Measurements from ENCODE around the gene CHGA. TPM values are rescaled to one million over a fixed set of nuclear protein-coding genes. Genes with fewer than 3 reads are reported as not detected.

Gene CHGA
- total and polyA plus RNA-seq, 2 donors (not counting 1 experiment from before 2014, with no cell fraction given) = not detected

GRCh38 chr14:92954933-92955332 is 32.0 kb downstream of the CHGA start:
- Histone ChIP-seq H2AFZ (ENCODE audit: insufficient read depth, low read depth, low read length, poor library complexity, severe bottlenecking) (no peak overlapping the region), H3K27ac (ENCODE audit: low read length in 2 of 2) (no peak overlapping the region), H3K9me3 (ENCODE audit: control extremely low read depth in 1 of 3, control insufficient read depth in 2 of 3, insufficient read depth in 1 of 3, low read length in 2 of 3) (no peaks in the 10 kb centered on the region), H3K36me3 (replicated peaks in 1 of 2; ENCODE audit: control extremely low read depth in 1 of 2, control insufficient read depth in 1 of 2, extremely low read depth in 1 of 2, insufficient read depth in 2 of 2, low read length in 1 of 2) (peaks cover 0 to 24% of the 10 kb centered on the region in 2 experiments), H3K79me2 (ENCODE audit: control insufficient read depth, insufficient read depth, low read length) (no peaks in the 10 kb centered on the region), H3K27me3 (replicated peaks in 1 of 4; ENCODE audit: control extremely low read depth in 1 of 4, control insufficient read depth in 3 of 4, insufficient read depth in 4 of 4, low read length in 3 of 4) (no peaks in the 10 kb centered on the region), H3K4me2 (replicated peaks; ENCODE audit: low read depth, low read length, poor library complexity, severe bottlenecking) (no peak overlapping the region), H3K9ac (ENCODE audit: low read length) (no peak overlapping the region), H3K4me3 (ENCODE audit: control extremely low read depth in 1 of 5, extremely low read depth in 1 of 5, insufficient read depth in 1 of 5, low read depth in 2 of 5, low read length in 4 of 5) (no peak overlapping the region), H4K20me1 (ENCODE audit: control insufficient read depth, insufficient read depth, low read length, poor library complexity, severe bottlenecking) (no peaks in the 10 kb centered on the region), H3K4me1 (ENCODE audit: control insufficient read depth in 2 of 2, insufficient read depth in 2 of 2, low read length in 2 of 2) (peaks cover 0 to 5% of the 10 kb centered on the region in 2 donors)
- CTCF ChIA-PET = interaction anchor here (0.6 to 7.3 kb wide), 8 partner anchors 77 to 264 kb away, joined by 3 to 139 read pairs (median 3); partner anchors contain the start of genes GON7, ITPK1 and UBR7
- TF ChIP-seq EZH2 (IDR thresholded peaks at IDR 0.05; ENCODE audit: borderline replicate concordance, insufficient read depth, low read depth, low read length, poor library complexity, severe bottlenecking) (no peak), CTCF (IDR thresholded peaks at IDR 0.05) (no peak)
- H3K9me3 Mint-ChIP-seq (ENCODE audit: insufficient read depth) = no peaks in the 10 kb centered on the region
- H3K4me3 Mint-ChIP-seq = no peak overlapping the region
- DNase-seq = no peak
- peaks cover 4% of the 10 kb centered on the region for H3K4me1 Mint-ChIP-seq
- 100% methylated on average over 2 of the region's 5 CpGs for WGBS (ENCODE audit: insufficient coverage)
- no peak for ATAC-seq (ENCODE audit: low read depth)
- POLR2A ChIA-PET = no interaction called here
- H3K27ac Mint-ChIP-seq = no peak overlapping the region
- intact Hi-C loops (cut with micrococcal nuclease) = loop anchor here (10.0 kb wide), 1 partner anchor 1180 kb away; no protein-coding TSS in a partner anchor
- H3K27me3 Mint-ChIP-seq = no peaks in the 10 kb centered on the region

- Histone ChIP-seq H3K36me3 (replicated peaks in 1 of 2; ENCODE audit: control extremely low read depth in 1 of 2, control insufficient read depth in 1 of 2, extremely low read depth in 1 of 2, insufficient read depth in 2 of 2, low read length in 1 of 2) (peaks cover 0 to 28% of the 10 kb centered on the region in 2 experiments), H3K9ac (ENCODE audit: low read length) (no peak overlapping the region), H2AFZ (ENCODE audit: insufficient read depth, low read depth, low read length, poor library complexity, severe bottlenecking) (no peak overlapping the region), H3K9me3 (ENCODE audit: control extremely low read depth in 1 of 3, control insufficient read depth in 2 of 3, insufficient read depth in 1 of 3, low read length in 2 of 3) (no peaks in the 10 kb centered on the region), H3K27me3 (replicated peaks in 1 of 4; ENCODE audit: control extremely low read depth in 1 of 4, control insufficient read depth in 3 of 4, insufficient read depth in 4 of 4, low read length in 3 of 4) (no peaks in the 10 kb centered on the region), H3K27ac (ENCODE audit: low read length in 2 of 2) (no peak overlapping the region), H3K4me3 (ENCODE audit: control extremely low read depth in 1 of 5, extremely low read depth in 1 of 5, insufficient read depth in 1 of 5, low read depth in 2 of 5, low read length in 4 of 5) (no peak overlapping the region), H3K4me2 (replicated peaks; ENCODE audit: low read depth, low read length, poor library complexity, severe bottlenecking) (no peak overlapping the region), H4K20me1 (ENCODE audit: control insufficient read depth, insufficient read depth, low read length, poor library complexity, severe bottlenecking) (no peaks in the 10 kb centered on the region), H3K4me1 (ENCODE audit: control insufficient read depth in 2 of 2, insufficient read depth in 2 of 2, low read length in 2 of 2) (peaks cover 0 to 5% of the 10 kb centered on the region in 2 donors), H3K79me2 (ENCODE audit: control insufficient read depth, insufficient read depth, low read length) (no peaks in the 10 kb centered on the region)
- no peaks in the 10 kb centered on the region for H3K9me3 Mint-ChIP-seq (ENCODE audit: insufficient read depth)
- no peak for DNase-seq
- WGBS (ENCODE audit: insufficient coverage) = 100% methylated on average over 3 of the region's 7 CpGs
- no peak for ATAC-seq (ENCODE audit: low read depth)
- ChIA-PET CTCF (interaction anchor here (0.6 to 7.3 kb wide), 9 partner anchors 77 to 421 kb away, joined by 3 to 139 read pairs (median 3); partner anchors contain the start of genes GON7, ITPK1 and UBR7), POLR2A (interaction anchor here (0.7 kb wide), 1 partner anchor 1894 kb away, joined by 6 read pairs; no protein-coding TSS in a partner anchor)
- no peaks in the 10 kb centered on the region for H3K27me3 Mint-ChIP-seq
- no peak overlapping the region for H3K4me3 Mint-ChIP-seq
- H3K27ac Mint-ChIP-seq = no peak overlapping the region
- intact Hi-C loops (cut with micrococcal nuclease) = loop anchor here (10.0 kb wide), 1 partner anchor 1179 kb away; no protein-coding TSS in a partner anchor
- H3K4me1 Mint-ChIP-seq = peaks cover 4% of the 10 kb centered on the region
- no peak for TF ChIP-seq EZH2 (IDR thresholded peaks at IDR 0.05; ENCODE audit: borderline replicate concordance, insufficient read depth, low read depth, low read length, poor library complexity, severe bottlenecking)
- TF ChIP-seq CTCF (IDR thresholded peaks at IDR 0.05) = no peak
Measured at GRCh38 chr14:92955381-92955780, 32.4 kb downstream of the CHGA start.

Data from B cell (primary cell).